SU-DHL-6 (cell line): ENCODE measurements around the gene SATB2.

Source experiments
- H2AFZ ChIP-seq: fragments of 200-600 bp; sonication (generic); 2 replicates; pipeline ENCODE4 v1.6.1; 2014; ENCODE audit warnings: low read depth, mild to moderate bottlenecking, moderate library complexity, mixed read lengths, antibody characterized with exemption, low read length; ENCODE audit not compliant: severe bottlenecking
- H3F3A ChIP-seq: fragments of 200-600 bp; shearing (Covaris generic); 2 replicates; pipeline ENCODE4 v1.6.0; 2016; ENCODE audit warnings: antibody characterized with exemption, mild to moderate bottlenecking; ENCODE audit not compliant: insufficient read depth
- H3K27ac ChIP-seq: fragments of 200-600 bp; sonication (generic); 2 replicates; pipeline ENCODE4 v1.5.1; 2016; ENCODE audit warnings: low read depth, mild to moderate bottlenecking, low read length, moderate library complexity, mixed read lengths
- H3K27me3 ChIP-seq: fragments of 200-600 bp; sonication (generic), shearing (Covaris generic); 2 replicates; pipeline ENCODE4 v1.6.0; 2014; ENCODE audit warnings: mild to moderate bottlenecking, low read length
- H3K36me3 ChIP-seq: fragments of 200-600 bp; sonication (generic); 2 replicates; pipeline ENCODE4 v1.6.1; 2014; ENCODE audit warnings: mild to moderate bottlenecking, low read length, mixed read lengths
- H3K4me2 ChIP-seq: fragments of 300-600, 200-600 bp; shearing (Covaris generic), sonication (generic); 2 replicates; pipeline ENCODE4 v1.6.0; 2014; ENCODE audit warnings: low read length, low read depth, mild to moderate bottlenecking; ENCODE audit not compliant: poor library complexity, severe bottlenecking
- H3K4me3 ChIP-seq: fragments of 200-600 bp; sonication (generic); 2 replicates; pipeline ENCODE4 v1.5.1; 2014; ENCODE audit warnings: antibody characterized with exemption, low read length, mild to moderate bottlenecking, mixed read lengths; ENCODE audit not compliant: insufficient read depth, poor library complexity, severe bottlenecking
- H3K79me2 ChIP-seq: fragments of 200-600 bp; sonication (generic); 2 replicates; pipeline ENCODE4 v1.6.1; 2014; ENCODE audit warnings: mild to moderate bottlenecking, low read length, moderate library complexity; ENCODE audit not compliant: insufficient read depth
- H3K9ac ChIP-seq: fragments of 200-600 bp; sonication (generic); 2 replicates; pipeline ENCODE4 v1.7.0; 2014; ENCODE audit warnings: mild to moderate bottlenecking, low read length
- H3K9me2 ChIP-seq: fragments of 200-600 bp; sonication (generic); replicated peaks from 2 replicates; pipeline ENCODE4 v1.6.1; 2014; ENCODE audit warnings: low read length; ENCODE audit not compliant: insufficient read depth
- H3K9me3 ChIP-seq: fragments of 200-600 bp; sonication (generic); 2 replicates; pipeline ENCODE4 v1.6.1; 2014; ENCODE audit warnings: low read length, mixed read lengths; ENCODE audit not compliant: insufficient read depth
- H4K20me1 ChIP-seq: fragments of 200-600 bp; sonication (generic); 2 replicates; pipeline ENCODE4 v1.6.1; 2014; ENCODE audit warnings: low read depth, mild to moderate bottlenecking, antibody characterized with exemption, low read length, moderate library complexity, mixed read lengths
- CTCF ChIP-seq: fragments of 200-600 bp; sonication (generic); IDR thresholded peaks from one replicate; pipeline ENCODE4 v1.5.1; 2017; ENCODE audit warnings: antibody characterized with exemption, mild to moderate bottlenecking, low read length, moderate library complexity; ENCODE audit not compliant: insufficient read depth, poor library complexity, severe bottlenecking
- EZH2phosphoT487 ChIP-seq: fragments of 200-600 bp; sonication (generic), shearing (Covaris generic); conservative IDR thresholded peaks from 2 replicates; pipeline ENCODE4 v1.6.1; 2018; ENCODE audit warnings: mild to moderate bottlenecking, antibody characterized with exemption, low read length, moderate library complexity, mixed read lengths

The SATB2 gene

GRCh38 chr2:199315299-199316179, 142.2 kb downstream of the SATB2 start:
- no peaks in the 10 kb centered on the region for H4K20me1 ChIP-seq
- no peaks in the 10 kb centered on the region for H3F3A ChIP-seq
- H3K4me2 ChIP-seq, result no peak overlapping the region
- no peaks in the 10 kb centered on the region for H3K9me3 ChIP-seq
- no peaks in the 10 kb centered on the region for H3K9me2 ChIP-seq
- no peaks in the 10 kb centered on the region for H3K27me3 ChIP-seq
- TF ChIP-seq EZH2phosphoT487 (no peak), CTCF (no peak)
- no peaks in the 10 kb centered on the region for H3K79me2 ChIP-seq
- H3K9ac ChIP-seq, result no peak overlapping the region
- H3K36me3 ChIP-seq, result no peaks in the 10 kb centered on the region
- H2AFZ ChIP-seq, result no peak overlapping the region
- H3K4me3 ChIP-seq, result no peak overlapping the region
- H3K27ac ChIP-seq, result no peak overlapping the region

- Histone ChIP-seq H3K4me3 (no peak overlapping the region), H3K36me3 (no peaks in the 10 kb centered on the region), H3K4me2 (no peak overlapping the region), H4K20me1 (no peaks in the 10 kb centered on the region), H3F3A (no peaks in the 10 kb centered on the region), H3K27me3 (no peaks in the 10 kb centered on the region), H3K9me2 (no peaks in the 10 kb centered on the region), H3K79me2 (no peaks in the 10 kb centered on the region), H3K27ac (no peak overlapping the region), H3K9me3 (no peaks in the 10 kb centered on the region), H2AFZ (no peak overlapping the region), H3K9ac (no peak overlapping the region)
- TF ChIP-seq CTCF (no peak), EZH2phosphoT487 (no peak)
Measured at GRCh38 chr2:199312931-199313330, 144.8 kb downstream of the SATB2 start.

GRCh38 chr2:199310771-199311585, 146.8 kb downstream of the SATB2 start:
- Histone ChIP-seq H3K36me3 (no peaks in the 10 kb centered on the region), H3K9me3 (no peaks in the 10 kb centered on the region), H3K79me2 (no peaks in the 10 kb centered on the region), H3K4me3 (no peak overlapping the region), H3K27ac (no peak overlapping the region), H3K4me2 (no peak overlapping the region), H3K9me2 (no peaks in the 10 kb centered on the region), H4K20me1 (no peaks in the 10 kb centered on the region), H3K9ac (no peak overlapping the region), H2AFZ (no peak overlapping the region), H3K27me3 (no peaks in the 10 kb centered on the region), H3F3A (no peaks in the 10 kb centered on the region)
- TF ChIP-seq CTCF, result no peak
- no peak for TF ChIP-seq EZH2phosphoT487
